GM19324 (cell line): ENCODE measurements around the gene BSG.
"Not testable (repeated sequence)": the region's sequence is repeated elsewhere in the genome, so short reads cannot be mapped to it uniquely, and the experiment has no call there.

Source experiments
- ATAC-seq: cut with Tn5 transposase; IDR thresholded peaks from one replicate; pipeline ENCODE4 v1.9.1; 2021; ENCODE audit warnings: mild to moderate bottlenecking, moderate library complexity; ENCODE audit not compliant: unreplicated experiment, low FRiP score

BSG gene

GRCh38 chr19:617551-618246, 45.3 kb downstream of the BSG start:
- no peak for ATAC-seq

GRCh38 chr19:618247-618619, 45.8 kb downstream of the BSG start:
- no peak for ATAC-seq

GRCh38 chr19:618674-619285, 46.4 kb downstream of the BSG start:
- no peak for ATAC-seq

GRCh38 chr19:619286-620002, 47.0 kb downstream of the BSG start:
- no peak for ATAC-seq

- no peak for ATAC-seq
Observed at GRCh38 chr19:620166-620862, 47.9 kb downstream of the BSG start.

GRCh38 chr19:621191-621590, 48.8 kb downstream of the BSG start:
- ATAC-seq = not testable (repeated sequence)

- ATAC-seq = no peak
Observed at GRCh38 chr19:621819-622218, 49.4 kb downstream of the BSG start.

GRCh38 chr19:622666-623065, 50.3 kb downstream of the BSG start:
- no peak for ATAC-seq

GRCh38 chr19:623175-623916, 51.0 kb downstream of the BSG start:
- ATAC-seq = no peak

- no peak for ATAC-seq
Observed at GRCh38 chr19:623974-624373, 51.6 kb downstream of the BSG start.

GRCh38 chr19:624433-625109, 52.2 kb downstream of the BSG start:
- ATAC-seq = no peak

- no peak for ATAC-seq
Observed at GRCh38 chr19:625257-625656, 52.9 kb downstream of the BSG start.

GRCh38 chr19:626566-626965, 54.2 kb downstream of the BSG start:
- not testable (repeated sequence) for ATAC-seq

- ATAC-seq = no peak
Observed at GRCh38 chr19:628168-628567, 55.8 kb downstream of the BSG start.

- ATAC-seq = not testable (repeated sequence)
Observed at GRCh38 chr19:629515-629914, 57.1 kb downstream of the BSG start.

- ATAC-seq = no peak
Observed at GRCh38 chr19:629961-630714, 57.7 kb downstream of the BSG start.

GRCh38 chr19:632579-633067, 60.2 kb downstream of the BSG start:
- peak; percentile 27 for ATAC-seq
